ENCODE results near the gene MAN1A1. TPM values are rescaled to one million over a fixed set of nuclear protein-coding genes. Genes with fewer than 3 reads are reported as not detected.

MAN1A1 gene
- total RNA-seq, 2 donors from 2014 or later: 17.9 to 27.9 TPM

DNA sequence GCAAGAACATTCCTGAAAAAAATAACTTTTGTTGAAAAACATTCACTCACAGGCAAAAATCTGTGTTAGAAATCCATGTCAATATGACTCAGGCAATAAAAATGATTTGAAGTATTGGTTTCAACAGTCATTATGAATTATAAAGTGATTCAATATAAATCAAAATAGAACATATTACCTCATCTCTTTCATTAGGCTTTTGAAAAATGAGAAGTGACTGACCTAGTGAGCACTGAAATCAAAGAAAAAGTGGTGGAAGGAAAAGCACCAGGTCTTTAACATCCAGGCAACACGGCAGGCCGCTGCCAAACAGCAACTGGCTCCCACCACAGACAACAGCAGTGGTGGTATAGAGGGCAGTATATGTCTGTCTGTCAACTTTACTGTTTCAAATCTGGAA lies 68.9 kb downstream of the MAN1A1 start:
- WGBS: 77% methylated on average over 2 of the region's 2 CpGs
- H3K27me3 ChIP-seq (replicated peaks; ENCODE audit: insufficient read depth): no peaks in the 10 kb centered on the region
- no peak for DNase-seq (ENCODE audit: low spot score)
- H3K36me3 ChIP-seq: no peaks in the 10 kb centered on the region
- H3K9me3 ChIP-seq: no peaks in the 10 kb centered on the region
- H3K27ac ChIP-seq: no peak overlapping the region
- no peak overlapping the region for H3K4me3 ChIP-seq
- TF ChIP-seq POLR2A (IDR thresholded peaks at IDR 0.05): no peak
- intact Hi-C loops (cut with DNase I): no loop called here
- no peaks in the 10 kb centered on the region for H3K4me1 ChIP-seq (replicated peaks)

GRCh38 chr6:119280080-119280479 lies 69.5 kb downstream of the MAN1A1 start:
- TF ChIP-seq POLR2AphosphoS5 (IDR thresholded peaks at IDR 0.05): peak; percentile 28
- no peak for TF ChIP-seq POLR2A (IDR thresholded peaks at IDR 0.05)
- no peak overlapping the region for H3K4me3 ChIP-seq
- DNase-seq (ENCODE audit: low spot score): no peak
- no peak overlapping the region for H3K27ac ChIP-seq
- 79% methylated on average over 1 of the region's 1 CpG for WGBS
- no peaks in the 10 kb centered on the region for H3K27me3 ChIP-seq (replicated peaks; ENCODE audit: insufficient read depth)
- H3K4me1 ChIP-seq (replicated peaks): no peaks in the 10 kb centered on the region
- H3K9me3 ChIP-seq: no peaks in the 10 kb centered on the region
- no peaks in the 10 kb centered on the region for H3K36me3 ChIP-seq
- intact Hi-C loops (cut with DNase I): no loop called here

DNA sequence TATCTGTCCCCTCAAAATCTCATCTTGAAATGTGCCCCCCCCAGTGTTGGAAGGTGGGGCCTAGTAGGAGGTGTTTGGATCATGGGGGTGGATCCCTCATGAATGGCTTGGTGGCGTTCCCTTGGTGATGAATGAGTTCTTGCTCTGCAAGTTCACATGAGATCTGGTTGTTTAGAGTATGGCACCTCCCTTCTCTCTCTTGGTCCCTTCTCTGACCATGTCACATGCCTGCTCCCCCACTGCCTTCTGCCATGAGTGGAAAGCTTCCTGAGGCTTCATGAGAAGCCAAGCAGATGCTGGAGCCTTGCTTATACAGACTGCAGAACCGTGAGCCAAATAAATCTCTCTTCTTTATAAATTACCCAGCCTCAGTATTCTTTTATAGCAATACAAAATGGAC lies 70.9 kb downstream of the MAN1A1 start:
- no peaks in the 10 kb centered on the region for H3K4me1 ChIP-seq (replicated peaks)
- DNase-seq (ENCODE audit: low spot score): no peak
- H3K36me3 ChIP-seq: no peaks in the 10 kb centered on the region
- WGBS: 81% methylated on average over 2 of the region's 2 CpGs
- no peaks in the 10 kb centered on the region for H3K9me3 ChIP-seq
- no peaks in the 10 kb centered on the region for H3K27me3 ChIP-seq (replicated peaks; ENCODE audit: insufficient read depth)
- no peak for TF ChIP-seq POLR2A (IDR thresholded peaks at IDR 0.05)
- TF ChIP-seq POLR2AphosphoS5 (IDR thresholded peaks at IDR 0.05): no peak
- no peak overlapping the region for H3K4me3 ChIP-seq
- intact Hi-C loops (cut with DNase I): no loop called here
- H3K27ac ChIP-seq: no peak overlapping the region

- H3K4me1 ChIP-seq (replicated peaks): no peaks in the 10 kb centered on the region
- no peak for TF ChIP-seq POLR2AphosphoS5 (IDR thresholded peaks at IDR 0.05)
- no peak for TF ChIP-seq POLR2A (IDR thresholded peaks at IDR 0.05)
- no peak for TF ChIP-seq CTCF (IDR thresholded peaks at IDR 0.05)
- intact Hi-C loops (cut with DNase I): no loop called here
Measured at GRCh38 chr6:119277052-119277451, 72.5 kb downstream of the MAN1A1 start.

DNA sequence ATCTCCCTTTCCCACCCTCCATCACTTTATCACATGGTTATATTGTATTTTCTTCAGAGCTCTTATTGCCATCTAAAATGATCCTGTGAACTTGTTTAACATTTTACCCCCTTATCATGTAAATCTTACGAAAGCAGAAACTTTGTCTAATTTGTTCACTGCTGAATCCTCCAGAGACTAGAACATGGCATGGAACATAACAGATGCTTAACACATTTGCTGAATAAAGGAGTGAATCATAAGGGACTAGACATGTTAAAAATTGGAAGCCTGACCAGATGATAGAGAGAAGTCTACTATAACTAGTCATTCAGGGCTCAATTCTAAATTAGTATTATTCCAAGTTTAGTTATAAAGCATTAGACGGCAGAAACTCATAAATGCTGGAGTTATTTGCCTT lies 73.3 kb downstream of the MAN1A1 start:
- Histone ChIP-seq H3K36me3 (no peaks in the 10 kb centered on the region), H3K4me1 (replicated peaks) (no peaks in the 10 kb centered on the region), H3K4me3 (no peak overlapping the region), H3K27me3 (replicated peaks; ENCODE audit: insufficient read depth) (no peaks in the 10 kb centered on the region), H3K27ac (no peak overlapping the region), H3K9me3 (no peaks in the 10 kb centered on the region)
- intact Hi-C loops (cut with DNase I): no loop called here
- no peak for DNase-seq (ENCODE audit: low spot score)
- WGBS: 68% methylated on average over 2 of the region's 2 CpGs
- TF ChIP-seq CTCF (IDR thresholded peaks at IDR 0.05): no peak
- no peak for TF ChIP-seq POLR2A (IDR thresholded peaks at IDR 0.05)
- no peak for TF ChIP-seq POLR2AphosphoS5 (IDR thresholded peaks at IDR 0.05)

More at GRCh38 chr6:119277052-119277451, 72.5 kb downstream of the MAN1A1 start:
- H3K27me3 ChIP-seq (replicated peaks; ENCODE audit: insufficient read depth): no peaks in the 10 kb centered on the region
- no peaks in the 10 kb centered on the region for H3K36me3 ChIP-seq
- H3K27ac ChIP-seq: no peak overlapping the region
- WGBS: 32% methylated on average over 2 of the region's 2 CpGs
- DNase-seq (ENCODE audit: low spot score): no peak
- H3K4me3 ChIP-seq: no peak overlapping the region
- no peaks in the 10 kb centered on the region for H3K9me3 ChIP-seq

- Histone ChIP-seq H3K27ac (no peak overlapping the region), H3K9me3 (no peaks in the 10 kb centered on the region), H3K27me3 (replicated peaks; ENCODE audit: insufficient read depth) (no peaks in the 10 kb centered on the region), H3K36me3 (no peaks in the 10 kb centered on the region), H3K4me3 (no peak overlapping the region), H3K4me1 (replicated peaks) (no peaks in the 10 kb centered on the region)
- no peak for TF ChIP-seq CTCF (IDR thresholded peaks at IDR 0.05)
- TF ChIP-seq POLR2AphosphoS5 (IDR thresholded peaks at IDR 0.05): no peak
- no peak for TF ChIP-seq POLR2A (IDR thresholded peaks at IDR 0.05)
- intact Hi-C loops (cut with DNase I): no loop called here
- 68% methylated on average over 2 of the region's 2 CpGs for WGBS
- DNase-seq (ENCODE audit: low spot score): no peak
Measured at GRCh38 chr6:119274197-119274595, 75.4 kb downstream of the MAN1A1 start.

All from prostate gland (tissue), 2 donors.